IMR-90 (cell line): ENCODE results near the gene TRAK2. TPM values are rescaled to one million over a fixed set of nuclear protein-coding genes. Genes with fewer than 3 reads are reported as not detected.

Experiments used
- ATAC-seq: fragments of 200-7000 bp; cut with Tn5 transposase; 2 replicates; pipeline ENCODE4 v1.9.1; 2020; ENCODE audit warnings: low read depth, mild to moderate bottlenecking, moderate library complexity
- BruUV-seq: library from RNA; stranded (reverse); fragments of 400-500 nt; replicated peaks from 2 replicates; lab custom pipeline; 2021; lab: Mats Ljungman, UMichigan
- CTCF ChIA-PET: fragments of 300-600 bp; formaldehyde crosslinking; extraction: SDS; loops from one replicate; lab custom pipeline; 2021; ENCODE audit warnings: antibody characterized with exemption; lab: Yijun Ruan, JAX
- POLR2A ChIA-PET: fragments of 300-600 bp; sonication (Branson Sonifier 250); formaldehyde crosslinking; loops from one replicate; lab custom pipeline; 2022; ENCODE audit warnings: antibody characterized with exemption; ENCODE audit not compliant: unreplicated experiment; lab: Charles Lee
- DNase-seq: peaks from one replicate; pipeline ENCODE4 v3.0.0; 2013
- H2AFZ ChIP-seq: replicated peaks from 2 replicates; pipeline ENCODE3; 2013; ENCODE audit warnings: low read length, mild to moderate bottlenecking; ENCODE audit not compliant: poor library complexity
- H2AK5ac ChIP-seq: 2 replicates; pipeline ENCODE4 v1.6.1; 2013; ENCODE audit warnings: low read depth, low read length, inconsistent platforms
- H2AK9ac ChIP-seq: replicated peaks from 2 replicates; pipeline ENCODE3; 2013; ENCODE audit warnings: mild to moderate bottlenecking, low read depth, low read length, moderate library complexity; ENCODE audit not compliant: poor library complexity
- H2BK120ac ChIP-seq: 2 replicates; pipeline ENCODE4 v1.6.1; 2013; ENCODE audit warnings: low read depth, low read length, inconsistent platforms
- H2BK15ac ChIP-seq: 3 replicates; pipeline ENCODE4 v1.6.1; 2013; ENCODE audit warnings: low read depth, low read length, inconsistent platforms
- H2BK20ac ChIP-seq: 2 replicates; pipeline ENCODE4 v1.6.1; 2013; ENCODE audit warnings: low read depth, mild to moderate bottlenecking, inconsistent platforms, low read length, moderate library complexity
- H2BK5ac ChIP-seq: 2 replicates; pipeline ENCODE4 v1.6.1; 2013; ENCODE audit warnings: mild to moderate bottlenecking, low read depth, low read length, inconsistent platforms; ENCODE audit not compliant: poor library complexity, severe bottlenecking
- H3K14ac ChIP-seq: replicated peaks from 2 replicates; pipeline ENCODE4 v1.6.1; 2013; ENCODE audit warnings: low read depth, low read length, inconsistent platforms
- H3K18ac ChIP-seq: 2 replicates; pipeline ENCODE4 v1.6.1; 2013; ENCODE audit warnings: low read depth, low read length, control low read depth
- H3K23ac ChIP-seq: 2 replicates; pipeline ENCODE4 v1.6.1; 2013; ENCODE audit warnings: low read depth, low read length, inconsistent platforms
- H3K27ac ChIP-seq: 2 replicates; pipeline ENCODE4 v1.5.1; 2013; ENCODE audit warnings: mild to moderate bottlenecking, control low read depth, low read length; ENCODE audit not compliant: insufficient read depth
- H3K27me3 ChIP-seq: 2 replicates; pipeline ENCODE4 v1.6.1; 2013; ENCODE audit warnings: low read length; ENCODE audit not compliant: control insufficient read depth, insufficient read depth
- H3K36me3 ChIP-seq: 2 replicates; pipeline ENCODE4 v1.6.1; 2013; ENCODE audit warnings: low read length, mixed read lengths; ENCODE audit not compliant: control insufficient read depth, insufficient read depth
- H3K4ac ChIP-seq: 2 replicates; pipeline ENCODE4 v1.6.1; 2013; ENCODE audit warnings: low read depth, low read length, inconsistent platforms
- H3K4me1 ChIP-seq: 2 replicates; pipeline ENCODE4 v1.6.1; 2013; ENCODE audit warnings: low read length, mixed read lengths; ENCODE audit not compliant: control insufficient read depth, insufficient read depth
- H3K4me2 ChIP-seq: 2 replicates; pipeline ENCODE4 v1.6.1; 2013; ENCODE audit warnings: low read depth, mild to moderate bottlenecking, control low read depth, low read length, moderate library complexity
- H3K4me3 ChIP-seq: 2 replicates; pipeline ENCODE4 v1.5.1; 2013; ENCODE audit warnings: low read depth, mild to moderate bottlenecking, control low read depth, low read length, moderate library complexity; ENCODE audit not compliant: insufficient read depth
- H3K56ac ChIP-seq: 2 replicates; pipeline ENCODE4 v1.6.1; 2013; ENCODE audit warnings: low read length, inconsistent platforms; ENCODE audit not compliant: insufficient read depth; ENCODE audit errors: extremely low read depth
- H3K79me1 ChIP-seq, 2 experiments: 2 replicates each; pipeline ENCODE4 v1.6.1; 2013; ENCODE audit warnings: low read length in 2 of 2, inconsistent platforms in 1 of 2, low read depth in 1 of 2
- H3K9ac ChIP-seq: 2 replicates; pipeline ENCODE4 v1.6.1; 2013; ENCODE audit warnings: low read depth, low read length, control low read depth
- H3K9me1 ChIP-seq: 2 replicates; pipeline ENCODE4 v1.6.1; 2013; ENCODE audit warnings: low read length, inconsistent platforms; ENCODE audit not compliant: insufficient read depth
- H3K9me3 ChIP-seq: 2 replicates; pipeline ENCODE4 v1.6.1; 2013; ENCODE audit warnings: low read length; ENCODE audit not compliant: control insufficient read depth, insufficient read depth
- H4K20me1 ChIP-seq: 2 replicates; pipeline ENCODE4 v1.6.1; 2013; ENCODE audit warnings: low read length, inconsistent platforms; ENCODE audit not compliant: insufficient read depth
- H4K5ac ChIP-seq: 2 replicates; pipeline ENCODE4 v1.6.1; 2013; ENCODE audit warnings: mild to moderate bottlenecking, low read depth, low read length, control low read depth
- H4K8ac ChIP-seq, 2 experiments: 2 replicates each; pipeline ENCODE4 v1.6.1; 2013; ENCODE audit warnings: low read depth in 2 of 2, low read length in 2 of 2, control low read depth in 1 of 2, inconsistent platforms in 1 of 2
- H4K91ac ChIP-seq: 2 replicates; pipeline ENCODE4 v1.6.1; 2013; ENCODE audit warnings: low read depth, low read length, inconsistent platforms; ENCODE audit not compliant: insufficient read depth
- BHLHE40 ChIP-seq: fragments of 150-350 bp; IDR thresholded peaks from 2 replicates; pipeline ENCODE4 v1.6.1; 2016; ENCODE audit warnings: mild to moderate bottlenecking, low read depth, low read length
- CEBPB ChIP-seq: IDR thresholded peaks from 2 replicates; pipeline ENCODE4 v1.6.1; 2012; ENCODE audit warnings: low read depth, low read length, improper control_type of control experiment
- CHD1 ChIP-seq: IDR thresholded peaks from 2 replicates; pipeline ENCODE4 v1.6.1; 2012; ENCODE audit warnings: low read depth, low read length, improper control_type of control experiment
- CTCF ChIP-seq: conservative IDR thresholded peaks from 2 replicates; pipeline ENCODE4 v1.5.1; 2012; ENCODE audit warnings: mild to moderate bottlenecking, low read depth, low read length, improper control_type of control experiment
- ELK1 ChIP-seq: fragments of 150-350 bp; IDR thresholded peaks from 2 replicates; pipeline ENCODE4 v1.6.1; 2016; ENCODE audit warnings: low read depth, mild to moderate bottlenecking, low read length, moderate library complexity, borderline replicate concordance
- FOS ChIP-seq: fragments of 150-350 bp; IDR thresholded peaks from 2 replicates; pipeline ENCODE4 v1.6.1; 2016; ENCODE audit warnings: low read depth, low read length
- MAFK ChIP-seq: IDR thresholded peaks from 2 replicates; pipeline ENCODE4 v1.6.1; 2012; ENCODE audit warnings: low read depth, low read length, improper control_type of control experiment
- MAZ ChIP-seq: IDR thresholded peaks from 2 replicates; pipeline ENCODE4 v1.6.1; 2012; ENCODE audit warnings: low read depth, mild to moderate bottlenecking, low read length, improper control_type of control experiment, moderate library complexity, borderline replicate concordance
- MXI1 ChIP-seq: IDR thresholded peaks from 2 replicates; pipeline ENCODE4 v1.6.1; 2012; ENCODE audit warnings: low read depth, mild to moderate bottlenecking, low read length, moderate library complexity, borderline replicate concordance
- NFE2L2 ChIP-seq: fragments of 150-350 bp; IDR thresholded peaks from 2 replicates; pipeline ENCODE4 v1.6.1; 2016; ENCODE audit warnings: low read depth, mild to moderate bottlenecking, low read length
- POLR2A ChIP-seq: IDR thresholded peaks from 2 replicates; pipeline ENCODE4 v1.6.1; 2012; ENCODE audit warnings: mild to moderate bottlenecking, low read depth, low read length
- RAD21 ChIP-seq: IDR thresholded peaks from 2 replicates; pipeline ENCODE4 v1.6.1; 2012; ENCODE audit warnings: low read length, improper control_type of control experiment
- RCOR1 ChIP-seq: IDR thresholded peaks from 2 replicates; pipeline ENCODE4 v1.6.1; 2012; ENCODE audit warnings: mild to moderate bottlenecking, low read length, improper control_type of control experiment; ENCODE audit not compliant: insufficient replicate concordance
- RFX5 ChIP-seq: IDR thresholded peaks from 2 replicates; pipeline ENCODE4 v1.8.0; 2012; ENCODE audit warnings: low read depth, mild to moderate bottlenecking, low read length, moderate library complexity
- SMC3 ChIP-seq: fragments of 150-350 bp; IDR thresholded peaks from 2 replicates; pipeline ENCODE4 v1.6.1; 2016; ENCODE audit warnings: low read depth, mild to moderate bottlenecking, antibody characterized with exemption, low read length, moderate library complexity
- USF2 ChIP-seq: fragments of 150-350 bp; IDR thresholded peaks from 2 replicates; pipeline ENCODE4 v1.6.1; 2017; ENCODE audit warnings: mild to moderate bottlenecking, antibody characterized with exemption, low read length, low read depth
- WGBS, 2 experiments: methylation state at CpG; one replicate each; pipeline versions ENCODE4 v1.1.5 to v1.1.7; 2013; ENCODE audit warnings: missing lambda C conversion rate in 2 of 2; ENCODE audit not compliant: insufficient read length in 1 of 2; ENCODE audit errors: extremely low coverage in 2 of 2; 5-methylcytosine and 5-hydroxymethylcytosine counted together
- dilution Hi-C: fragments of 300-500 bp; cut with HindIII; formaldehyde crosslinking; loops from one replicate; pipeline ENCODE4 v1.14.3; 2018; ENCODE audit warnings: low sequenced_read_pairs; ENCODE audit not compliant: unreplicated experiment
- in situ Hi-C: fragments of 300-500 bp; cut with MboI; formaldehyde crosslinking; loops from 3 replicates; pipeline ENCODE4 v1.14.3; 2019; ENCODE audit warnings: low sequenced_read_pairs, inconsistent platforms, mixed read lengths
- intact Hi-C: fragments of 100-400 bp; cut with micrococcal nuclease; formaldehyde crosslinking; loops from 2 replicates; pipeline ENCODE4 v1.10.0; 2022
- polyA plus RNA-seq, 3 experiments: library from polyadenylated mRNA; depleted of rRNA; stranded (reverse); fragments of >200 nt; gene quantifications; 2 replicates each; pipeline ENCODE4 v1.2.3, GENCODE V29; 2012; ENCODE audit warnings: low replicate concordance in 1 of 3
- total RNA-seq: library from RNA; depleted of rRNA; stranded (reverse); fragments of >200 nt; gene quantifications from 2 replicates; pipeline ENCODE4 v1.2.3, GENCODE V29; 2012

The TRAK2 gene
- total and polyA plus RNA-seq, 2 of the 4 experiments (the other 2 are of a cell fraction), result 13.1 to 65.4 TPM

DNA sequence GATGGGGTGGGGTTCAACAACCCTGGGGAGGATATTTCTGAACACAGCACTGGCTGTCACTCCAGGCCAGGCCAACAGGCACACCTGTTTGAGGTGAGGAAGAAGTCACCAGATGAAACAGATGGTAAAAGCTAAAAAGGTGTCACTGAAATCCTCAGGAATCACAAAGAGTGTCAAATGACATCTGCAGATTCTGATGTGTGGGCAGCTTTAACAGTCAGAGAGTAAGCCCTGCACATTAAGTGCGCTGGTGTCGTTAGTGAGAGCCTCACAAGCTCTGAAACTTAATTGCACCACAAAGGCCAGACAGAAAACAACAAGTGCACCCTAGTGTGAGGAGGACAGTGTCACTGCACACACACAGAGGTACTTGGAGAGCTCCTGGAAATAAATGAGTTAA lies 107.7 kb downstream of the TRAK2 start:
- H3K27me3 ChIP-seq, result no peaks in the 10 kb centered on the region
- H4K5ac ChIP-seq, result no peak overlapping the region
- no peak overlapping the region for H2AK5ac ChIP-seq
- dilution Hi-C loops (no loop called here), intact Hi-C loops (no loop called here), in situ Hi-C loops (no loop called here)
- WGBS, 2 experiments, result 80% methylated on average over 1 of the region's 2 CpGs; no CpG with 5 or more reads in 1 of the 2 experiments
- H3K4me3 ChIP-seq, result no peak overlapping the region
- H2BK15ac ChIP-seq, result no peak overlapping the region
- no peak overlapping the region for H4K91ac ChIP-seq
- H2BK120ac ChIP-seq, result no peak overlapping the region
- no peaks in the 10 kb centered on the region for H3K36me3 ChIP-seq
- H3K9me3 ChIP-seq, result no peaks in the 10 kb centered on the region
- CTCF ChIA-PET, result interaction anchor here (0.6 kb wide), 1 partner anchor 32 kb away, joined by 3 read pairs; no protein-coding TSS in a partner anchor
- no peak overlapping the region for H2AFZ ChIP-seq
- no peak overlapping the region for H3K9ac ChIP-seq
- H4K8ac ChIP-seq, result no peak overlapping the region
- no peaks in the 10 kb centered on the region for H4K20me1 ChIP-seq
- no peak overlapping the region for H3K4me2 ChIP-seq
- no peak for DNase-seq
- no TSS peak for BruUV-seq
- H3K56ac ChIP-seq, result no peak overlapping the region
- H3K9me1 ChIP-seq, result no peaks in the 10 kb centered on the region; the same call in 1 of the 2 replicates
- no peak overlapping the region for H2BK5ac ChIP-seq
- no peak overlapping the region for H3K23ac ChIP-seq
- no peak overlapping the region for H2AK9ac ChIP-seq
- no peak overlapping the region for H3K27ac ChIP-seq
- POLR2A ChIA-PET, result no interaction called here
- H2BK20ac ChIP-seq, result no peak overlapping the region
- ATAC-seq, result no peak
- H3K79me1 ChIP-seq, result no peaks in the 10 kb centered on the region
- H3K4me1 ChIP-seq, result no peaks in the 10 kb centered on the region
- TF ChIP-seq SMC3 (no peak), MAZ (no peak), CTCF (no peak), NFE2L2 (no peak), RFX5 (no peak), POLR2A (no peak), RAD21 (no peak), MXI1 (no peak), RCOR1 (no peak), MAFK (no peak), USF2 (no peak), FOS (no peak), CHD1 (no peak), BHLHE40 (no peak), ELK1 (no peak), CEBPB (no peak)
- H3K18ac ChIP-seq, result no peak overlapping the region
- no peak overlapping the region for H3K4ac ChIP-seq
- no peak overlapping the region for H3K14ac ChIP-seq
